C4-2B (cell line): ENCODE data around the gene HSD17B4.
A peak's percentile ranks its signal among the peaks of the same experiment; 100 is the strongest.

Experiments
- H3K27ac ChIP-seq: fragments of 450-650 bp; 2 replicates; pipeline ENCODE4 v1.5.1; 2017
- ZFX ChIP-seq: fragments of 450-650 bp; IDR thresholded peaks from 2 replicates; pipeline ENCODE4 v1.6.1; 2017
- TF ChIP-seq, protein P1 (sequence below): fragments of 450-650 bp; conservative IDR thresholded peaks from 2 replicates; pipeline ENCODE4 v1.5.1; 2017; ENCODE audit warnings: mild to moderate bottlenecking

HSD17B4 gene

DNA sequence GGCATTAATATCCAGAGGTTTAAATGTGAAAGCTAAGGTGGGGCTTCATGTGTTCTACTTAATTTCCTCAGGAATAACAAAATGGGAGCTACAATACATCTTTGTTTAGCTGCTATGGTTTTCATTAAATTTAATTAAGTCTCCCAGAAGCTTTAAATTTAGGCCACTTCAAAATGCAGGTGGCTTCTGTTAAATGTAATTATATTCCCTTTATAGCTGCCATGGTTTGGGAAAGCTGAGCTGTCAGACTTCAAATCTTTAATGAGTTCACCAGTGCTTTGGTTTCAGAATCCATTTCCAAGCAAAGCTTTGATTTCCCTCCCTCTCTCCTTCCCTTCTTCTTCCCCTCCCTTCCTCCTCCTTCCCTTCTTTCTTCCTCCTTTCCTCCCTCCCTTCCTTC lies 118.6 kb downstream of the HSD17B4 start:
- no peak overlapping the region for H3K27ac ChIP-seq
- TF ChIP-seq, protein P1, sequence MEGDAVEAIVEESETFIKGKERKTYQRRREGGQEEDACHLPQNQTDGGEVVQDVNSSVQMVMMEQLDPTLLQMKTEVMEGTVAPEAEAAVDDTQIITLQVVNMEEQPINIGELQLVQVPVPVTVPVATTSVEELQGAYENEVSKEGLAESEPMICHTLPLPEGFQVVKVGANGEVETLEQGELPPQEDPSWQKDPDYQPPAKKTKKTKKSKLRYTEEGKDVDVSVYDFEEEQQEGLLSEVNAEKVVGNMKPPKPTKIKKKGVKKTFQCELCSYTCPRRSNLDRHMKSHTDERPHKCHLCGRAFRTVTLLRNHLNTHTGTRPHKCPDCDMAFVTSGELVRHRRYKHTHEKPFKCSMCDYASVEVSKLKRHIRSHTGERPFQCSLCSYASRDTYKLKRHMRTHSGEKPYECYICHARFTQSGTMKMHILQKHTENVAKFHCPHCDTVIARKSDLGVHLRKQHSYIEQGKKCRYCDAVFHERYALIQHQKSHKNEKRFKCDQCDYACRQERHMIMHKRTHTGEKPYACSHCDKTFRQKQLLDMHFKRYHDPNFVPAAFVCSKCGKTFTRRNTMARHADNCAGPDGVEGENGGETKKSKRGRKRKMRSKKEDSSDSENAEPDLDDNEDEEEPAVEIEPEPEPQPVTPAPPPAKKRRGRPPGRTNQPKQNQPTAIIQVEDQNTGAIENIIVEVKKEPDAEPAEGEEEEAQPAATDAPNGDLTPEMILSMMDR: no peak
- TF ChIP-seq ZFX: no peak

DNA sequence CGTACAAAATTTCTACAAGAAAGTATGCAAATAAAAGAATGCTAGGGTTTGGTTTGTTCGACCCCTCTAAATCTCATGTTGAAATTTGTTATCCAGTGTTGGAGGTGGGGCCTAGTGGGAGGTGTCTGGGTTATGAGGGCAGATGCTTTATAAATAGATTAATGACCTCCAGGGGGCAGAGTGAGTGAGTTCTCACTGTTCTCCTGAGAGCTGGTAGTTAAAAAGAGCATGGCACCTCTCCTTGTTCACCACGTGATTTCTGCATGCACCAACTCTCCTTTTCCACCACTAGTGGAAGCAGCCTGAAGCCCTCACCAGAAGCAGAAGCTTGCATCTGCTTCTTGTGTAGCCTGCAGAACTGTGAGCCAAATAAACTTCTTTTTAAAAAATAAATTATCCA lies 126.6 kb downstream of the HSD17B4 start:
- TF ChIP-seq, protein P1: peak; percentile 67
- no peak for TF ChIP-seq ZFX
- H3K27ac ChIP-seq: no peak overlapping the region

DNA sequence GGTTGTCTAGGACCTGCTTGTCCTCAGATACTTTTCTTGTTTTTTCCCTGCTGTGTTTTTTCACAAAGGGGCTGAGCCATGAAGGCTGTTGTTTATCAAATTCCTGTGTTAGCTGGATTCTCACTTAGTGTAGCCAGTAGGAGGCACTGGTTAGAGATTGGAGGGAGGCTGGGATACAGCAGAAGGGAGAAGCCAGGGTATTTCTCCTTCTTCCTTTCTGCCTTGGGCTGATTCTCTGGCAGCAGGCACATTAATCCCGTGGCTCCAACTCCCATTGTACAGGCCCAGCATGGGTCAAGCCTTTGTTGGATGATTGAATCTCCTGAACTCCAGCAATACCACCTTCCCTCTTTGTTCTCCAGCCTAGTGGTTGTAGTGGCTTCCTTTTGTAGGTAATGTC lies 130.7 kb downstream of the HSD17B4 start:
- H3K27ac ChIP-seq: no peak overlapping the region
- TF ChIP-seq, protein P1: no peak
- TF ChIP-seq ZFX: no peak

DNA sequence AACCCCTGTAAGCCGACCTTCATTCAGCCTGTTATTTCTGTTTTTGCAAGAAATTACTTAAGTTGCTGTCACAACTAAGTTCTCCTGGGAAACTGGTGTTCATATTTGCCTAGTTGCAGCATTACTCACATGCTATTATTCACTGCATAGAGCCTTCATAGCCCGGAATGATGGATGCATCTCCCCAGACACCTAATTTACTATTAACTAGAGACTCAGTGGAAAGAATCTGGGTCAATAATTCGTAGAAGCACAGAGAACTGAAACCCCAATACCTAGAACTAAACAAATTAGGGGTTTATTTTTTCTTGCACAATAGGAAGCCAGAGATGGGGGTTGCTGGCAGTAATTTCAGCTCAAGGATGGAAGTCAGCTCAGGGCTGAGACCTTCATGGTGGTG lies 131.4 kb downstream of the HSD17B4 start:
- no peak for TF ChIP-seq ZFX
- TF ChIP-seq, protein P1: no peak
- H3K27ac ChIP-seq: no peak overlapping the region
